GM21447 (cell line): ENCODE data around the gene SELENOI.
"Not testable (repeated sequence)": the region's sequence is repeated elsewhere in the genome, so short reads cannot be mapped to it uniquely, and the experiment has no call there.

Source experiments
- ATAC-seq: cut with Tn5 transposase; IDR thresholded peaks from one replicate; pipeline ENCODE4 v1.9.1; 2021; ENCODE audit not compliant: unreplicated experiment

SELENOI gene

DNA sequence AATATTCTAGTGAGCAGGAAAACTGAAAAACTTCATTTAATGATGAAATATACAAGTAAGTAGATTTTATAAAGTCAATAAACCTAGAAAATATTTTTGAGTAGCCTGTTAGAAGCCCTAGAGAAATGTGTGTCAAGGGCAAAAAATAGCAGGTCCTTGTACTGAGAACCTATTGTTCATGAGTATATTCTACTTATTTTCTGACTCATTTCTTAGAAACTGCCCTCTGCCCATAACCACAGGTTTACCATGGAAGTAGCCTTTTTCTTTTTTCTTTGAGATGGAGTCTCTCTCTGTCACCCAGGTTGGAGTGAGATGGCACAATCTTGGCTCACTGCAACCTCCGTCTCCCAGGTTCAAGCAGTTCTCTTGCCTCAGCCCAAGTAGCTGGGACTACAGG, 19.4 kb upstream of the SELENOI start:
- ATAC-seq: no peak

DNA sequence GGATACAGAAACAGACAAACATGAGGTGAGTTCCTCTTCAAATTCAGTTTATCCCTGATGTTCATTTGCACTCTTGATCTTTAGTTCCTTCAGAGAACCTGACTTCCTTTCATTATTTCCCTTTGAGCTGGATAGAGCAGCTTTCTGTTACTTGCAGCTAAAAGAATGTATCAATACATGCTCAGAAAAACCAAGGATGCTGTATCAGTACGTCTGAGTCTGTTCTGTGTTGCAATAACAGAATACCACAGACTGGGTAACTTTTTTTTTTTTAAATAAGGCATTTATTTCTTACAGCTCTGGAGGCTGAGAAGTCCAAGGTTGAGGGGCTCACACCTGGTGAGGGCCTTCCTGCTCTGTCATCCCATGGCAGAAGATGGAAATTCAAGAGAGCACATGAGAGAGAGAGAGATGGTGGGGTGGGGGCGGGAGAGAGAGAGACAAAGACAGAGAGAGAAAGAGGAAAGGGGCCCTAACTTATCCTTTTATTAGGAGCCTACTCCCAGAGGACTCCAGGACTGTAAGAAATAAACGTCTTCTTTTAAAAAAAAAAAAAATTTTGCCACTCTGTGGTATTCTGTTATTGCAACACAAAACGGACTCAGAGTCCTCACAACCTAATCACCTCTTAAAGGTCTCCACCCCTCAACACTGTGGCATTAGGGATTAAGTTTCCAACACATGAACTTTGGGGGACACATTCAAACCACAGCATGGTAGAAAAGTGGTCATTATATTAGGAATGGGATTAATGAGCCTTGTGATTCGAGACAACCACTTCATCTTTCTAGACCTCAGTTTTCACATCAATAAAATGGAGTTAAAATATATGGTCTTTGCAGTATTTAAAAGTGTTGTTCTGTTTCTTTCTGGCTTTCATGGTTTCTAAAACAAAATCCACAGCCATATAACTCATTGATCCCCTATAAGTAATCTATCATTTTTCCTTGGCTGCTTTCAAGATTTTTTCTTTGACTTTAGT, 18.4 kb upstream of the SELENOI start:
- ATAC-seq: no peak

- ATAC-seq: not testable (repeated sequence)
Observed at GRCh38 chr2:26329083-26329482, 16.9 kb upstream of the SELENOI start.

DNA sequence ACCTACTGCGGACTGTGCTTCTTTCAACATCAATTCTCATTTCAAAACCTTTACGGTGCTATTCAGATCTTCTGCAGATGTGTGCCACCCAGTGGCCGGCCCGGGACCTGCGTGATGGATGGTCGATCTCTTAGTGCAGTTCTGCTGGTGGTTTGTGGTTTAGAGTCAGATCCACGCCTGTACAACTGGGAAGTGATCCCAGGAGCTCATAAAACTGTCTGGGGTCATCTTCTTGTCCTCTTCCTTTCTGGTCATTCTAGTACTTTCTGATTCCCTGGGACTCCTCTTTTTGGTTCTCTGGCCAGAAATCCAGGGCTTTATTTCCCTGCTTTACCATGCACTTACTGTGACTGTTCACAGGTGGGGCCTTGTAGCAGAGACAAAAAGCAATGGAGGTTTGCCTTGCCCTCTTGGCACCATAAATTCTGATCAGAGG, 15.8 kb upstream of the SELENOI start:
- no peak for ATAC-seq

- ATAC-seq: no peak
Observed at GRCh38 chr2:26330604-26331003, 15.3 kb upstream of the SELENOI start.

DNA sequence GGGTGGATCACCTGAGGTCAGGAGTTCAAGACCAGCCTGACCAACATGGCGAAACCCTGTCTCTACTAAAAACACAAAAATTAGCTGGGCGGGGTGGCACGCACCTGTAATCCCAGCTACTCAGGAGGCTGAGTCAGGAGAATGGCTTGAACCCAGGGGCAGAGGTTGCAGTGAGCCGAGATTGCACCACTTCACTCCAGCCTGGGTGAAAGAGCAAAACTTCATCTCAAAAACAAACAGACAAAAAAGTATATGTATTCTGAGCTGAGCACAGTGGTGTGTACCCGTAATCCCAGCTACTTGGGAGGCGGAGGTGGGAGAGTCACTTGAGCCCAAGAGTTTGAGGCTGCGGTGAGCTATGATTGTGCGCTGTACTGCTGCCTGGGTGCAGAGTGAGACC, 14.6 kb upstream of the SELENOI start:
- ATAC-seq: not testable (repeated sequence)

GRCh38 chr2:26333293-26333692, 12.7 kb upstream of the SELENOI start:
- no peak for ATAC-seq

- ATAC-seq: no peak
Observed at GRCh38 chr2:26335231-26335630, 10.7 kb upstream of the SELENOI start.

GRCh38 chr2:26336719-26337118, 9.2 kb upstream of the SELENOI start:
- no peak for ATAC-seq

DNA sequence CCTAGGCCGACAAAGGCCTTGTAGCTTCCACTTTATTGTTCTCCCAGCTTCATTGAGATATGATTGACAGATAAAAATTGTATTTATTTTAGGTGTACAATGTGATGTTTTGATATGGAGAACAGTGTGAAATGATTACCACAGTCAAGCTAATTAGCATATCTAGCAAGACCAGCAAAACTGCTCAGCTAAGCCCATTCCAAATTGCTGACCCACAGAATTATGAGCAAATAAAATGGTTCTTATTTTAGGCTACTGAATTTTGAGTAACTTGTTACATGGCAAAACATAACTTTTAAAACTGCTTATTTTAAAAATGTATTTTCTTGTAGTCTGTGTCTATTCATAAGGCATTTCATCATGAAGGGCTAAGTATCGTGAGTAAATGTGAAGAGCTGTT, 8.6 kb upstream of the SELENOI start:
- no peak for ATAC-seq

DNA sequence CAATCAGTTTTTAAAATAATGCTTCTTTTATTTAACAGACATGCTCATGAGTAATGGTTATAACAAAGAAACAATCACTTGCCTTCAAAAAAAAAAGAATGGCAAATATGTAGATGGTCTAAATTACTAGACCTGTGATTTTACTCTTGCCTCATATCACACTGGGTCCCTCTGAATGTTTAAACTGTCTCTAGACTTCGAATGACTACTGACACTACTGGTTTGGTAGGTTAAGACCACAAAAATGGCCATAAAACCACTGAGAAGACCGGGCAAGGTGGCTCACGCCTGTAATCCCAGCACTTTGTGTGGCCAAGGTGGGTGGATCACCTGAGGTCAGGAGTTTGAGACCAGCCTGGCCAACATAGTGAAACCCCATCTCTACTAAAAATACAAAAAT, 5.1 kb upstream of the SELENOI start:
- no peak for ATAC-seq

DNA sequence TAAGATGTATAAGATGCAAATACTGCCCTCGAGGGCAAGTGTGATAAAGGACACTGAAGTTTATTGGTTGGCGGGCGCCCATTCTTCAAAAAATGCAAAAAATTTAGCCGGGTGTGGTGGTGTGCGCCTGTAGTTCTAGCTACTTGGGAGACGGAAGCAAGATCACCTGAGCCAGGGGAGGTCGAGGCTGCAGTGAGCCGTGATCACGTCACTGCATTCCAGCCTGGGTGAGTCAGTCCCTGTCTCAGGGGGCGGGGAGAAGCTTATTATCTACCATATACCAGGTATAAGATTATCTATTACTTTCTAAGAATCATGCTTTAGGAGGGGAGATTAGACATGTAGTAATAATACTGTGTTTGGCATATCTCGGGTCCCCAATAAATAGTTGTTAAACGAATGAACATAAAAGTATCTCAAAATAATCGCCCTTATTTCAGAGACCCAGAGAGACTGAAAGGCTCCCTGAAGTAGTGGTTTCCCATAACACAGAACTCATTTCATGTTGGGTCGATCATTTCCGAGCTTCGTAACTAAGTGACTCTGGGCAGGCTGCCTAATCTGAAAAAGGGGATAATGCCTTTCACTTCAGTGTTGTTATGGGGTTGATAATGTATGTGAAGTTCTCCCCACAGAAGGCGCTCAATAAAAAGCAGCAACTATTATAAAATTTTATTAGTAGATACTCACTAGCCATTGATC, 1.2 kb upstream of the SELENOI start:
- no peak for ATAC-seq

DNA sequence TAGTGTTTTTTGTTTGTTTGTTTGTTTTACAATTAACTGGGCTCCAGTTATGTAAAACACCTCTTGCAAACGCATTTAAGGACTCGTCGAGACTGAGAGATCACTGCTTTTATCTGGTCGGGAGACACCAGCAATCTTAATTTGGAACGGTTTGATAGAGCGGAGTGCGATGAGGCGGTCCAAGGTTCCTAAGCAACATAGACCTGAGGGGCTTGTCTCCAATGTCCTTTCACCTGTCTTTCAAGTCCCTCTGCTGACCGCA, 729 bp upstream of the SELENOI start:
- ATAC-seq: no peak

GRCh38 chr2:26346454-26347053, 611 bp downstream of the SELENOI start, which contains the start of gene ADGRF3:
Gene ADGRF3 (minus strand): TSS chr2:26346789. CDS start chr2:26346234, 555 bp downstream.
- no peak for ATAC-seq

GRCh38 chr2:26347286-26347865, 1.4 kb downstream of the SELENOI start:
- ATAC-seq: no peak

GRCh38 chr2:26349690-26350089, 3.7 kb downstream of the SELENOI start:
- ATAC-seq: no peak

DNA sequence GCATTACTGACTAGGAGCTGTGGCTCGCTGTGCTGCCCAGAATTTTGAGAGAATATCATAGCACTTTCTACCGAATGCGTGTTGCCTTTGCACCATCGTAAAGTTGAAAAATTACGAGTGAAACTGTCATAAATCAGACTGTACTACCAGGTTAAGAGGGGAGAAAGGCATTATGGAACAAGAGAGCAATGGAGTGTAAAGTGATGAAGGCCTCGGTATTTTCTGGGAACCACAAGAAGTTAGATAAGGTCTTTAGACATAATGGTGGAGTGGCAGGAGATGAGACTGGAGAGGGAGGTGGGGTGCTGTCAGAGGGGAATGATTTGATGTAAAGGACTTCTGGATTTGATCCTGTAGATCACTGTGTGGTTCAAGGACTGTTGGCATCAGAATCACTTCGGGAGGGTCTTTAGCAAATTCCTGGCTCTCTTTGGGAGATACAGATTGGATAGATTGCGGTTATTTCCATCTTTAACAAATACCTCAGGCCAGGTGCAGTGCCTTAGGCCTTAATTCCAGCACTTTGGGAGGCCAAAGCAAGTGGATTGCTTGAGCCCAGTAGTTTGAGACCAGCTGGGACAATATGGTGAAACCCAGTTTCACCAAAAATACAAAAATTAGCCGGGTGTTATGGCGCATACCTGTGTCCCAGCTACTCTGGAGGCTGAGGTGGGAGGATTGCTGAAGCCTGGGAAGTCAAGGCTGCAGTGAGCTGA, 5.6 kb downstream of the SELENOI start:
- no peak for ATAC-seq

DNA sequence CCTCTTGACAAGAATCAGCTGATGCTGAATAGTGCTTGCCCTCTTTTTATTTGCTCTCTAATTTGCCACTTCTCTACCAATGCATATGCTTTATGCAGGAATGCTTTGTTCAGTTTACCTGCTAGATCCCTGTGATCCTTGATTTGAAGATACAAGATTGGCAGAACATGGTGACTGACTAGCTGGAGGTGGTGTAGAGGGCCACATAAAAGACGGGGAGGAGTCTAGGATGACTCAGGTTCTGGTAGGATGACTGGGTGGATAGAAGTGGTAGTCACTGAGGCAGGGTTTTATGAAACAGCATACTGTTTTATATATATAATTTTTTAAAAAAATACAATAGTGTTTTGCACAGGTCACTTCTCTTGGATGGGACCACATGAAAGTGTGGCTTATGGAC, 6.9 kb downstream of the SELENOI start:
- no peak for ATAC-seq

- not testable (repeated sequence) for ATAC-seq
Observed at GRCh38 chr2:26354469-26354868, 8.5 kb downstream of the SELENOI start.

DNA sequence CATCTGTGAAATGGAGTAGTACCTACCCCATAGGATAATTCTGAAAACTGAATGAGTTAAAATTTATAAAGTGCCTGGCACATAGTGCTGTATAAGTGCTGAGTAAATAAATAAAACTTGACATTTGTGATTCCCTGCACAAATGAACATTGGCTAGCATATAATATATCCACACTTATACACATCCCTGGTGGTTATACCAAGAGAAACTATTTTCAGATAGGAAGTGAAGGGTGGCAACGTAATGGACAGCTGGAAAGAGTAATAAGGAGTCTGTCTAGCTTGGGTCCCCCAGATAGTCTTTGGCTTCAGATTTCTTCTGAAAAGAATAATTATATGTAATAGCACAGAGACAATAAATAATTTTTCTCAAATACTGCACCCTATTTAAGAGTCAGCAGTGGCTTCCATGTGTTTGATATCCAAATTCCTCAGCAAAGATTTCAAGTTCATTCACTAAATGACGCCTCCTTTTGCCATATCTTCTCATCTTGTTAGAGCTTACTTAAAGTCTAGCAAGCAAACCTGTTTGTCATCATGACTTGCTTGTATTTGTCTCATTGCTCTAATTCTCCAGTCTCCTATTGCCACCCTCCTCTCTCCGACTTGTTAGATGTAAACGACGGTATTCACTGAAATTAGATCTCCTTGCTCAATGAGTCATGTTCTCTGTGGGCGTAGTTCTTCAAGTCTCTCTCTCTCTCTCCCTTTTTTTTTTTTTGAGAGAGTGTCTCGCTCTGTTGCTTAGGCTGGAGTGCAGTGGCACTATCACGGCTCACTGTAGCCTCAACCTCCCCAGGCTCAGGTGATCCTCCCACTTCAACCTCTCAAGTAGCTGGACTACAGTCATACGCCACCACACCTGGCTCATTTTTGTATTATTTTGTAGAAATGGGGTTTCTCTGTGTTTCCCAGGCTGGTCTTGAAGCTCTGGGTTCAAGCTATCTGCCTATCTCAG, 9.4 kb downstream of the SELENOI start:
- no peak for ATAC-seq
